ENCODE results near the gene SH3BGR.

DNA sequence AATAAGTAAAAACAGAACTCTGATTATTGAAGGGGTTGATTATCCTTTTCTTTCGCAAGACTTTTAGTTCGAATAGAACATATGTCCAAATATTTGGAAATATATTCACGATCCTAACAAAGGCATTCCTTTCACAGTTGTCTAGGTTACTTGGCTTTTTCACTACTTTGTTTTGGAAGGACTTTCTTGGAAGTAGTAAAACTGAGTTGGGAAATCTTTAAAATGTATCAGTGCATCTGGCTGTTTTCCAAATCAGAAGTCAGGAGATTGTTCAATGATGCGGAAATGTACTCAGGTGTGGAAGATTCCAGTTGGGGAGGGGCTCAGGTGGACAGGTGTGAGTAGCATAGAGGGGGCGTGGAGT is 67.1 kb downstream of the SH3BGR start:
- TF ChIP-seq ZNF565 (CRISPR knock-in tag; conservative IDR thresholded peaks at IDR 0.05; ENCODE audit: low read depth) (no peak), OSR1 (CRISPR knock-in tag; IDR thresholded peaks at IDR 0.05) (no peak), RARB (CRISPR knock-in tag; IDR thresholded peaks at IDR 0.05) (no peak), ZFP3 (CRISPR knock-in tag; IDR thresholded peaks at IDR 0.05) (no peak), ZFP30 (CRISPR knock-in tag; IDR thresholded peaks at IDR 0.05) (no peak), ARNTL (CRISPR knock-in tag; IDR thresholded peaks at IDR 0.05; ENCODE audit: borderline replicate concordance, low read depth) (no peak), ZC3H10 (CRISPR knock-in tag; IDR thresholded peaks at IDR 0.05) (no peak), PPARA (CRISPR knock-in tag; IDR thresholded peaks at IDR 0.05; ENCODE audit: borderline replicate concordance) (no peak), TCF4 (CRISPR knock-in tag; IDR thresholded peaks at IDR 0.05; ENCODE audit: borderline replicate concordance) (no peak)
- TF ChIP-seq, protein P1, sequence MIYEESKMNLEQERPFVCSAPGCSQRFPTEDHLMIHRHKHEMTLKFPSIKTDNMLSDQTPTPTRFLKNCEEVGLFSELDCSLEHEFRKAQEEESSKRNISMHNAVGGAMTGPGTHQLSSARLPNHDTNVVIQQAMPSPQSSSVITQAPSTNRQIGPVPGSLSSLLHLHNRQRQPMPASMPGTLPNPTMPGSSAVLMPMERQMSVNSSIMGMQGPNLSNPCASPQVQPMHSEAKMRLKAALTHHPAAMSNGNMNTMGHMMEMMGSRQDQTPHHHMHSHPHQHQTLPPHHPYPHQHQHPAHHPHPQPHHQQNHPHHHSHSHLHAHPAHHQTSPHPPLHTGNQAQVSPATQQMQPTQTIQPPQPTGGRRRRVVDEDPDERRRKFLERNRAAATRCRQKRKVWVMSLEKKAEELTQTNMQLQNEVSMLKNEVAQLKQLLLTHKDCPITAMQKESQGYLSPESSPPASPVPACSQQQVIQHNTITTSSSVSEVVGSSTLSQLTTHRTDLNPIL (CRISPR knock-in tag; IDR thresholded peaks at IDR 0.05; ENCODE audit: low read depth): no peak
- TF ChIP-seq, protein P2, sequence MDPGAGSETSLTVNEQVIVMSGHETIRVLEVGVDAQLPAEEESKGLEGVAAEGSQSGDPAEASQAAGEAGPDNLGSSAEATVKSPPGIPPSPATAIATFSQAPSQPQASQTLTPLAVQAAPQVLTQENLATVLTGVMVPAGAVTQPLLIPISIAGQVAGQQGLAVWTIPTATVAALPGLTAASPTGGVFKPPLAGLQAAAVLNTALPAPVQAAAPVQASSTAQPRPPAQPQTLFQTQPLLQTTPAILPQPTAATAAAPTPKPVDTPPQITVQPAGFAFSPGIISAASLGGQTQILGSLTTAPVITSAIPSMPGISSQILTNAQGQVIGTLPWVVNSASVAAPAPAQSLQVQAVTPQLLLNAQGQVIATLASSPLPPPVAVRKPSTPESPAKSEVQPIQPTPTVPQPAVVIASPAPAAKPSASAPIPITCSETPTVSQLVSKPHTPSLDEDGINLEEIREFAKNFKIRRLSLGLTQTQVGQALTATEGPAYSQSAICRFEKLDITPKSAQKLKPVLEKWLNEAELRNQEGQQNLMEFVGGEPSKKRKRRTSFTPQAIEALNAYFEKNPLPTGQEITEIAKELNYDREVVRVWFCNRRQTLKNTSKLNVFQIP (CRISPR knock-in tag; IDR thresholded peaks at IDR 0.05; ENCODE audit: borderline replicate concordance, low read depth): no peak
- TF ChIP-seq, protein P3, sequence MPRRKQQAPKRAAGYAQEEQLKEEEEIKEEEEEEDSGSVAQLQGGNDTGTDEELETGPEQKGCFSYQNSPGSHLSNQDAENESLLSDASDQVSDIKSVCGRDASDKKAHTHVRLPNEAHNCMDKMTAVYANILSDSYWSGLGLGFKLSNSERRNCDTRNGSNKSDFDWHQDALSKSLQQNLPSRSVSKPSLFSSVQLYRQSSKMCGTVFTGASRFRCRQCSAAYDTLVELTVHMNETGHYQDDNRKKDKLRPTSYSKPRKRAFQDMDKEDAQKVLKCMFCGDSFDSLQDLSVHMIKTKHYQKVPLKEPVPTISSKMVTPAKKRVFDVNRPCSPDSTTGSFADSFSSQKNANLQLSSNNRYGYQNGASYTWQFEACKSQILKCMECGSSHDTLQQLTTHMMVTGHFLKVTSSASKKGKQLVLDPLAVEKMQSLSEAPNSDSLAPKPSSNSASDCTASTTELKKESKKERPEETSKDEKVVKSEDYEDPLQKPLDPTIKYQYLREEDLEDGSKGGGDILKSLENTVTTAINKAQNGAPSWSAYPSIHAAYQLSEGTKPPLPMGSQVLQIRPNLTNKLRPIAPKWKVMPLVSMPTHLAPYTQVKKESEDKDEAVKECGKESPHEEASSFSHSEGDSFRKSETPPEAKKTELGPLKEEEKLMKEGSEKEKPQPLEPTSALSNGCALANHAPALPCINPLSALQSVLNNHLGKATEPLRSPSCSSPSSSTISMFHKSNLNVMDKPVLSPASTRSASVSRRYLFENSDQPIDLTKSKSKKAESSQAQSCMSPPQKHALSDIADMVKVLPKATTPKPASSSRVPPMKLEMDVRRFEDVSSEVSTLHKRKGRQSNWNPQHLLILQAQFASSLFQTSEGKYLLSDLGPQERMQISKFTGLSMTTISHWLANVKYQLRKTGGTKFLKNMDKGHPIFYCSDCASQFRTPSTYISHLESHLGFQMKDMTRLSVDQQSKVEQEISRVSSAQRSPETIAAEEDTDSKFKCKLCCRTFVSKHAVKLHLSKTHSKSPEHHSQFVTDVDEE (CRISPR knock-in tag; IDR thresholded peaks at IDR 0.05): no peak
- TF ChIP-seq, protein P4, sequence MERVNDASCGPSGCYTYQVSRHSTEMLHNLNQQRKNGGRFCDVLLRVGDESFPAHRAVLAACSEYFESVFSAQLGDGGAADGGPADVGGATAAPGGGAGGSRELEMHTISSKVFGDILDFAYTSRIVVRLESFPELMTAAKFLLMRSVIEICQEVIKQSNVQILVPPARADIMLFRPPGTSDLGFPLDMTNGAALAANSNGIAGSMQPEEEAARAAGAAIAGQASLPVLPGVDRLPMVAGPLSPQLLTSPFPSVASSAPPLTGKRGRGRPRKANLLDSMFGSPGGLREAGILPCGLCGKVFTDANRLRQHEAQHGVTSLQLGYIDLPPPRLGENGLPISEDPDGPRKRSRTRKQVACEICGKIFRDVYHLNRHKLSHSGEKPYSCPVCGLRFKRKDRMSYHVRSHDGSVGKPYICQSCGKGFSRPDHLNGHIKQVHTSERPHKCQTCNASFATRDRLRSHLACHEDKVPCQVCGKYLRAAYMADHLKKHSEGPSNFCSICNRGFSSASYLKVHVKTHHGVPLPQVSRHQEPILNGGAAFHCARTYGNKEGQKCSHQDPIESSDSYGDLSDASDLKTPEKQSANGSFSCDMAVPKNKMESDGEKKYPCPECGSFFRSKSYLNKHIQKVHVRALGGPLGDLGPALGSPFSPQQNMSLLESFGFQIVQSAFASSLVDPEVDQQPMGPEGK (CRISPR knock-in tag; IDR thresholded peaks at IDR 0.05; ENCODE audit: borderline replicate concordance): no peak
- TF ChIP-seq, protein P5, sequence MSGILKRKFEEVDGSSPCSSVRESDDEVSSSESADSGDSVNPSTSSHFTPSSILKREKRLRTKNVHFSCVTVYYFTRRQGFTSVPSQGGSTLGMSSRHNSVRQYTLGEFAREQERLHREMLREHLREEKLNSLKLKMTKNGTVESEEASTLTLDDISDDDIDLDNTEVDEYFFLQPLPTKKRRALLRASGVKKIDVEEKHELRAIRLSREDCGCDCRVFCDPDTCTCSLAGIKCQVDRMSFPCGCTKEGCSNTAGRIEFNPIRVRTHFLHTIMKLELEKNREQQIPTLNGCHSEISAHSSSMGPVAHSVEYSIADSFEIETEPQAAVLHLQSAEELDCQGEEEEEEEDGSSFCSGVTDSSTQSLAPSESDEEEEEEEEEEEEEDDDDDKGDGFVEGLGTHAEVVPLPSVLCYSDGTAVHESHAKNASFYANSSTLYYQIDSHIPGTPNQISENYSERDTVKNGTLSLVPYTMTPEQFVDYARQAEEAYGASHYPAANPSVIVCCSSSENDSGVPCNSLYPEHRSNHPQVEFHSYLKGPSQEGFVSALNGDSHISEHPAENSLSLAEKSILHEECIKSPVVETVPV (CRISPR knock-in tag; IDR thresholded peaks at IDR 0.05): no peak
